Measurements from ENCODE around the gene SLC30A2.

Gene SLC30A2

DNA sequence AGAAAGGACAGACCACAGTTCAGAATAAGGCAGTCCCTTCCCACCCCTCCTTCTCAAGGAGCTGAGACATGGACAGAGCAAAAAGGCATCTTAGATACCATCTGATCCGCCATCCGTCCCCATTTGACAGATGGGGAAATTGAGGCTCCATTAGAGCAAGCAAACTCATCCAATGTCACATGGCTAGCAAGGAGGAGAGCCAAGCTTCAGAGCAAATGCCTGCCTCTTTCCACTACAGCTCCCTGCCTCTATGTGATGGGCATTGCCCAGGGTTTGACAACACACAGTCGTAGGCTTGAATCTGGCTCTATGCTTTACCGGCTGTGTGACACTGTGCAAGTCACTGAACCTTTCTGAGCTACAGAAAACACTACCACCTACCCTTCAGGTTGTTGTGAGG is 3.9 kb downstream of the SLC30A2 start:
- Histone ChIP-seq H3K9me3 (ENCODE audit: control insufficient read depth in 1 of 2, low read length in 2 of 2) (no peaks in the 10 kb centered on the region), H3K4me3 (ENCODE audit: low read depth in 1 of 2, low read length in 2 of 2) (no peak overlapping the region), H3K27me3 (ENCODE audit: control insufficient read depth in 1 of 2, insufficient read depth in 2 of 2, low read length in 2 of 2) (peaks cover 4 to 24% of the 10 kb centered on the region in 2 donors), H3K27ac (ENCODE audit: low read depth, low read length) (no peak overlapping the region), H3K36me3 (ENCODE audit: control insufficient read depth in 1 of 2, insufficient read depth in 2 of 2, low read length in 2 of 2) (no peaks in the 10 kb centered on the region), H3K4me1 (ENCODE audit: control insufficient read depth in 1 of 2, insufficient read depth in 2 of 2, low read length in 2 of 2) (peaks cover 0 to 4% of the 10 kb centered on the region in 2 donors), H3K9ac (ENCODE audit: low read depth in 1 of 2, low read length in 2 of 2) (no peak overlapping the region)

DNA sequence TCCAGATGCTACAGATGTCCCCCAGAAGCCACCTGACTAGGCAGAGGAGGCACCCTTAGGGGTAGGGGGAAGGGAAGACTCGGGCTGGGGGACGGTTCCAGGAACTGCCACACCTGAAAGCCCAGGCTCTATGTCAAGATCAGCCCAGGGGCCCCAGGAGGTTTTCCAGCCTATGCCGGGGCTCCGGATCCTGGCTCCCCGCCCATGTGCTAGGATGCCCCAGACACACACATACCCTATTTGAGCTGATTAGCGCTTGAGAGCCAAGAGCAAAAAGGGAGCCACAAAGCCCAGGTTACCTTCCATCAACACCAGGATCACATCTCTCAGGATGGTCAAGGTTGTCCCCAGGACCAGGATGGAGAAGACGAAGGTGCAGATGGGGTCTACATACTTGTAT is 4.5 kb downstream of the SLC30A2 start:
- Histone ChIP-seq H3K9ac (ENCODE audit: low read depth in 1 of 2, low read length in 2 of 2) (no peak overlapping the region), H3K4me1 (ENCODE audit: control insufficient read depth in 1 of 2, insufficient read depth in 2 of 2, low read length in 2 of 2) (peaks cover under 1% of the 10 kb centered on the region in 2 donors), H3K4me3 (ENCODE audit: low read depth in 1 of 2, low read length in 2 of 2) (no peak overlapping the region), H3K36me3 (ENCODE audit: control insufficient read depth in 1 of 2, insufficient read depth in 2 of 2, low read length in 2 of 2) (no peaks in the 10 kb centered on the region), H3K27ac (ENCODE audit: low read depth, low read length) (no peak overlapping the region), H3K27me3 (ENCODE audit: control insufficient read depth in 1 of 2, insufficient read depth in 2 of 2, low read length in 2 of 2) (peaks cover 0 to 18% of the 10 kb centered on the region in 2 donors), H3K9me3 (ENCODE audit: control insufficient read depth in 1 of 2, low read length in 2 of 2) (no peaks in the 10 kb centered on the region)

DNA sequence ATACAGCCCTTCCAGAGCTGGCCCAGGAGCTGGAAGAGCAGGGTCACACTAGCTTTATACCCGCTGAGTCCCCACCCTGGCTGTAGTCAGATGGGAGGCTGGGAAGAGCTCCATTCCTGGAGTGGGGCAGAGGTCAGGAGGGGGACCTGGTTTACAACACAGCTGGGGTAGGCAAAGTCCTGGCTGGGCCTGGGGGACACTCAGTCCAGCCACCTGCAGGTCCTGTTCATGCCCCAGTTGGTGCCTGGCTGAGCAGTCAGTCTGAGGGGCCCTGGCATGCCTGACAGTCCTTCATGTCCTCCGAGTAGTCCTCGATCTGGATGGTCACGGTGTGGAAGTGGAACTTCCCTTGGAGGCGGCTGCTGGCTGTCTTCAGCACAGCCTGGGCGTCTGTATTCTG is 7.0 kb downstream of the SLC30A2 start:
- Histone ChIP-seq H3K9me3 (ENCODE audit: control insufficient read depth in 1 of 2, low read length in 2 of 2) (no peaks in the 10 kb centered on the region), H3K9ac (ENCODE audit: low read depth in 1 of 2, low read length in 2 of 2) (no peak overlapping the region), H3K27me3 (ENCODE audit: control insufficient read depth in 1 of 2, insufficient read depth in 2 of 2, low read length in 2 of 2) (peaks cover under 1 to 9% of the 10 kb centered on the region in 2 donors), H3K27ac (ENCODE audit: low read depth, low read length) (no peak overlapping the region), H3K4me3 (ENCODE audit: low read depth in 1 of 2, low read length in 2 of 2) (no peak overlapping the region), H3K4me1 (ENCODE audit: control insufficient read depth in 1 of 2, insufficient read depth in 2 of 2, low read length in 2 of 2) (peaks cover 9 to 11% of the 10 kb centered on the region in 2 donors), H3K36me3 (ENCODE audit: control insufficient read depth in 1 of 2, insufficient read depth in 2 of 2, low read length in 2 of 2) (no peaks in the 10 kb centered on the region)

DNA sequence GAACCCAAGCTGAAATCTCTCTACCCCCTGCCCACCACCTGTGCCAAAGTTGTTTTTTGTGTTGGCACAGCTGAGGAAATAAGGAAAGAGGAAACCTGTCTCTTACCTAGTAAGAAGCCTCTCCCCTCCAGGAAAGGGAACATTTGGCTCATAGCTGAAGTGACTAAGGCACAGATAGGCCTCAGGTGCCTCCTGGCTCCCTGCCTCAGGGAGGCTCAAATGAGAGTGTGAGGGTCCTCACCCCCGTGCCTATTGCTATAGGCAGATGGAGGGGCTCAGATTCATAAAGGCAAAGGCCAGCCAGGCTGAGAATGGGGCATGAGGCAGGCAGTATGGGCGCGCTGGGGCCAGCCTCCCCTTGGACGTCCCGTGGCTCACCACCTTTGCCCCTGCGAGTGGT is 7.4 kb downstream of the SLC30A2 start:
- no peaks in the 10 kb centered on the region for H3K9me3 ChIP-seq (ENCODE audit: control insufficient read depth in 1 of 2, low read length in 2 of 2)
- H3K9ac ChIP-seq (ENCODE audit: low read depth in 1 of 2, low read length in 2 of 2), result no peak overlapping the region
- H3K4me3 ChIP-seq (ENCODE audit: low read depth in 1 of 2, low read length in 2 of 2), result no peak overlapping the region
- no peak overlapping the region for H3K27ac ChIP-seq (ENCODE audit: low read depth, low read length)
- no peaks in the 10 kb centered on the region for H3K36me3 ChIP-seq (ENCODE audit: control insufficient read depth in 1 of 2, insufficient read depth in 2 of 2, low read length in 2 of 2)
- peaks cover 0 to 11% of the 10 kb centered on the region in 2 donors for H3K27me3 ChIP-seq (ENCODE audit: control insufficient read depth in 1 of 2, insufficient read depth in 2 of 2, low read length in 2 of 2)
- peaks cover 9 to 11% of the 10 kb centered on the region in 2 donors for H3K4me1 ChIP-seq (ENCODE audit: control insufficient read depth in 1 of 2, insufficient read depth in 2 of 2, low read length in 2 of 2)

DNA sequence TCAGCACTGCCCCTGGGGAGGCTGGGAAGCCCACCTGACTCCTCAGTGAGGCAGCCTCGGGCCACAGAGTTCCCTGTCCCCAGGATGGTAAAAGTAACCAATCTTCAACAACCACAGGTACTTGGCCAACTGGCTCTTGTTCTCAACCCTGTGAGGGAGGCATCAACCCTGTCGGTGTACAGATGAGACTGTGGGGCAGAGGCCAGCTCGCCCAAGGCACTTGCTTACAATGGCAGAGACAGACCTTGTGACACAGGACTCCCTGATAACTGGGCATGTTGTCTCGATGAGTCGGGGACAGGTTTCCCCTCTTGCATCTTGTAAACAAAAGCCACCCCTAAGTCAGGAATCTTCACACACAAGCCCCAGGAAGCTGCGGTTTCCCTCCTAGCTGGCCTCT is 8.0 kb downstream of the SLC30A2 start:
- Histone ChIP-seq H3K27ac (ENCODE audit: low read depth, low read length) (no peak overlapping the region), H3K36me3 (ENCODE audit: control insufficient read depth in 1 of 2, insufficient read depth in 2 of 2, low read length in 2 of 2) (no peaks in the 10 kb centered on the region), H3K9ac (ENCODE audit: low read depth in 1 of 2, low read length in 2 of 2) (no peak overlapping the region), H3K4me1 (ENCODE audit: control insufficient read depth in 1 of 2, insufficient read depth in 2 of 2, low read length in 2 of 2) (peaks cover 9 to 11% of the 10 kb centered on the region in 2 donors), H3K27me3 (ENCODE audit: control insufficient read depth in 1 of 2, insufficient read depth in 2 of 2, low read length in 2 of 2) (peaks cover 5 to 11% of the 10 kb centered on the region in 2 donors), H3K9me3 (ENCODE audit: control insufficient read depth in 1 of 2, low read length in 2 of 2) (no peaks in the 10 kb centered on the region), H3K4me3 (ENCODE audit: low read depth in 1 of 2, low read length in 2 of 2) (no peak overlapping the region)

DNA sequence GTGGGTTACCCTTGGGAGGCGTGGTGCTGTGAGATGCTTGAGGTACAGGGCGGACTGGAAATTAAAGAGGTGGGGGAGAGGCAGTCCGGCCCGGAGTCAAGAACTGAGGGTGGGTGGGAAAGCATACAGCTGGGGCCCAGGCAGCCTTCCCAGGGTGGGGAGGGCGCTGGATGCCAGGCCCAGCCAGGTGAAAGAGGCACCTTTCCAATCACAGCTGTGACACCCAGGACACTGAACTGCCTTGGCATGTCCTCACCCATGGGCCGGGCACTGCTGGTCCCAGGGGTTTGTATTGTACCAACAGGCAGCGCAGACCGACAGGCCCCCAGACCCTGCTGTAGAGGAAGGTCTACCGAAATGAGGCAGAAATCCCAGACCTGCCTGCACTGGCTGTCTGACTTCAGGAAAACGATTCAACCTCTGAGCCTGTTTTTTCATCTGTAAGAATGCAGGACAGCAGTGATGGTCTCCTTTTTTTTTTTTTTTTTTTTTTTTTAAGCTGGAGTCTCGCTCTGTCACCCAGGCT is 9.1 kb downstream of the SLC30A2 start:
- Histone ChIP-seq H3K9ac (ENCODE audit: low read depth in 1 of 2, low read length in 2 of 2) (no peak overlapping the region), H3K27me3 (ENCODE audit: control insufficient read depth in 1 of 2, insufficient read depth in 2 of 2, low read length in 2 of 2) (peaks cover 5 to 11% of the 10 kb centered on the region in 2 donors), H3K4me1 (ENCODE audit: control insufficient read depth in 1 of 2, insufficient read depth in 2 of 2, low read length in 2 of 2) (peaks cover 9 to 11% of the 10 kb centered on the region in 2 donors), H3K4me3 (ENCODE audit: low read depth in 1 of 2, low read length in 2 of 2) (no peak overlapping the region), H3K27ac (ENCODE audit: low read depth, low read length) (no peak overlapping the region), H3K36me3 (ENCODE audit: control insufficient read depth in 1 of 2, insufficient read depth in 2 of 2, low read length in 2 of 2) (no peaks in the 10 kb centered on the region), H3K9me3 (ENCODE audit: control insufficient read depth in 1 of 2, low read length in 2 of 2) (no peaks in the 10 kb centered on the region)

DNA sequence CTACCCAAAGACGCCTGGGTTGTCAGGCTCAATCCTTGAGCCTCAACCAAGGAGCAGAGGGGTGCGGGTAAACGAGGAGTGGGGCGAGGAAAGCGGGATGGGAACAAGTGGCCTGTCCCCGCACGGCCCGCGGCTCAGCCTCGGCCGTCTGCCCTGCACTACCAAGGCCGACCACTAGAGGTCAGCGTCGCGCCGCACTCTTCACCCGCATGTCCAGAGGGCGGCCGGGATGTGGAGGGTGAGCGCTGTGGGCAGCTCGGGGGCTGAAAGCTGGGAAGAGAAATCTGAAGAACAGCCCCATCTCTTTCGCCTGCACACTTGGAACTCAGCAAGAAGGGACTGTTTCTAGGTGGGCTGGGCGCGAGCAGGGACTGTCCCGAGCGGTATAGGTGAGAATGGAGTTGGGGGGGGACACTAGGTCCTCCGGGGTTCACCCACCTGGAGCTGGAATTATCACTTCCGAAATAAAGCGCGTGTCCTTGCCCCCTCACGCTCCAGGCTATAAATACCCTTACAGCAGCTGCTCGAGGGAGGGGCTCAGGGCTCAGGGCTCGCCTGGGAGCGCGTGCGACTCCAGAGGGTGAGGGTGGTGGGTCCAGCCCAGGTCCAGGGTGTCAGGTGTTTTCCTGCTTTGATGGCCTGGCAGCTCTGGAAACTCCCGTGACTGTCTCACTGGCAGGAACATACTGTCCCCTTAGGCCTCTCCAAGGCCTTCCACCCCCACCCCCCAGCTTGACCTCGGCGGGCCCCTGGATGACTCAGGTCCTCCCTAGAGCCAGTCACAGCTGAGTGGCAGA is 9.8 kb downstream of the SLC30A2 start:
- H3K4me1 ChIP-seq (ENCODE audit: control insufficient read depth in 1 of 2, insufficient read depth in 2 of 2, low read length in 2 of 2), result peaks cover 9 to 11% of the 10 kb centered on the region in 2 donors
- H3K4me3 ChIP-seq (ENCODE audit: low read depth in 1 of 2, low read length in 2 of 2), result peak overlapping the region; percentile 74 to 99
- H3K9me3 ChIP-seq (ENCODE audit: control insufficient read depth in 1 of 2, low read length in 2 of 2), result no peaks in the 10 kb centered on the region
- H3K9ac ChIP-seq (ENCODE audit: low read depth in 1 of 2, low read length in 2 of 2), result peak overlapping the region; percentile 65 to 70
- peak overlapping the region; percentile 62 for H3K27ac ChIP-seq (ENCODE audit: low read depth, low read length)
- peaks cover 5 to 11% of the 10 kb centered on the region in 2 donors for H3K27me3 ChIP-seq (ENCODE audit: control insufficient read depth in 1 of 2, insufficient read depth in 2 of 2, low read length in 2 of 2)
- H3K36me3 ChIP-seq (ENCODE audit: control insufficient read depth in 1 of 2, insufficient read depth in 2 of 2, low read length in 2 of 2), result no peaks in the 10 kb centered on the region

DNA sequence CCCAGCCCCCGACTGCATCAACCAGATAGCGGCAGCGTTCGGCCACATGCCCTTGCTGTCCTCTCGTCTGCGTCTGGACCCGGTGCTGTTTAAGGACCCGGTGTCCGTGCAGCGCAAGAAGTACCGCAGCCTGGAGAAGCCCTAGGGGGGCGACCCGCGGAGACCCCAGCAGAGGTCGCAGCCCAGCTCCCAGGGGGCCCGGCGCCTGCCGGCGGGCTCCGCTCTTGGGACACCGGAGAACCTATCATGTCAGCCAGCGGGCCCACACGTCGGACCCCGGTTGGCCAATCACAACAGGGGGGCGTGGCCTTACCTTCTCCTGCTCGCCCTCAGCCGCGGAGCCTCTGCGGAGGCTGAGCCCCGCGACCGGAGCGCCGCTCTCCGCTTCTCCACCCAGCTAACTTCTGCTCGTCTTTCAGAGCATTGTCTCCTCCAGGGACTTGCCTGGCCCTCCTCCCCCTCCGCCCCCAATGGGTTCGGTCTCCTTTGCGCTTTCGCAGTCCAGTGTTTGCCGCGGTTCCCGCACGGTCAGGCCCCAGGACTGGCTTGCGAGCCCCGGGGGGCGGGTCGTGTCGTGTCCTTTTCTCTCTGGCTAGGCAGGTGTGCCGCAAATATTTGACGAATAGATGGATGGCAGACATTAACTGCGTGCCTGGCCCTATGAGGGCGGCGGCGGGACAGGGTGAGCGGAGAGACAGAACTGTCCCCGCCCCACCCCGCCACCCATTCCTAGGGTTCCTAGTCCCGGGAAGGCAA is 10.5 kb downstream of the SLC30A2 start:
- Histone ChIP-seq H3K4me3 (ENCODE audit: low read depth in 1 of 2, low read length in 2 of 2) (peak overlapping the region; percentile 74 to 99), H3K36me3 (ENCODE audit: control insufficient read depth in 1 of 2, insufficient read depth in 2 of 2, low read length in 2 of 2) (no peaks in the 10 kb centered on the region), H3K9ac (ENCODE audit: low read depth in 1 of 2, low read length in 2 of 2) (peak overlapping the region; percentile 65 to 70), H3K4me1 (ENCODE audit: control insufficient read depth in 1 of 2, insufficient read depth in 2 of 2, low read length in 2 of 2) (peaks cover 9 to 11% of the 10 kb centered on the region in 2 donors), H3K27me3 (ENCODE audit: control insufficient read depth in 1 of 2, insufficient read depth in 2 of 2, low read length in 2 of 2) (peaks cover 5 to 11% of the 10 kb centered on the region in 2 donors), H3K9me3 (ENCODE audit: control insufficient read depth in 1 of 2, low read length in 2 of 2) (no peaks in the 10 kb centered on the region), H3K27ac (ENCODE audit: low read depth, low read length) (peak overlapping the region; percentile 62)

DNA sequence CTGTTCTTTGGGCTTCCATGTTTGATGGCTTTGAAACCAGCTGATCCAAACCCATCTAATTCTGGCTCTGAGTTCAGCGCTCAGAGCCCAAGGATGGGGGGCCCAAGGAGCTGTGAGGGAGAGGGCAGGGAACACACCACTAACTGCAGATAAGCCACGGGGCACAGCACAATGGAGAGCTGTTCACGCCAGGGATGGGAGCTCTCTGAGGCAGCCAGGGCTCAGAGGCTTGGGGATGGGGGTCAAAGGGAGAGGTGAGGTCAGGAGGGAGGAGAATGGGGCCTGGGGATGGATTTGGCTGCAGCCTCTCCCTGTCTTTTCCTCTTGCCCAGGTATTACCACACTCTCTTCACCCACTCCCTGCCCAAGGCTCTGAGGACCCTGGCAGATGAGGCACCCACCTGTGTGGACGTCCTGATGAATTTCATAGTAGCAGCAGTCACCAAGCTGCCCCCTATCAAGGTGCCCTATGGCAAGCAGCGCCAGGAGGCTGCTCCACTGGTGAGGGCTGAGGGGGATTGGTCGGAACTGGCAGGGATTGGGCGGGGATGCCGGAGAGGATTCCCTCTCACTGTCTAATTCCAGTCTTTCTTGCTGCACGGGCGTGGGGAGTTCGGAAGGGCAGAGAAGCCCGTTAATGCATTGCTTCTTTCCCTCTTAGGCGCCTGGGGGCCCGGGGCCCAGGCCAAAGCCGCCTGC is 11.3 kb downstream of the SLC30A2 start:
- Histone ChIP-seq H3K9me3 (ENCODE audit: control insufficient read depth in 1 of 2, low read length in 2 of 2) (no peaks in the 10 kb centered on the region), H3K27me3 (ENCODE audit: control insufficient read depth in 1 of 2, insufficient read depth in 2 of 2, low read length in 2 of 2) (peaks cover 5 to 11% of the 10 kb centered on the region in 2 donors), H3K36me3 (ENCODE audit: control insufficient read depth in 1 of 2, insufficient read depth in 2 of 2, low read length in 2 of 2) (no peaks in the 10 kb centered on the region), H3K4me3 (ENCODE audit: low read depth in 1 of 2, low read length in 2 of 2) (peak overlapping the region; percentile 74 to 99), H3K27ac (ENCODE audit: low read depth, low read length) (no peak overlapping the region), H3K9ac (ENCODE audit: low read depth in 1 of 2, low read length in 2 of 2) (peak overlapping the region; percentile 39 to 48), H3K4me1 (ENCODE audit: control insufficient read depth in 1 of 2, insufficient read depth in 2 of 2, low read length in 2 of 2) (peaks cover 9 to 11% of the 10 kb centered on the region in 2 donors)

All from duodenal mucosa (tissue), 2 donors.